K562 (cell line): ENCODE measurements around the gene GP1BB. TPM values are rescaled to one million over a fixed set of nuclear protein-coding genes. Genes with fewer than 3 reads are reported as not detected.

Experiments used
- CCNT2 ChIP-seq: IDR thresholded peaks from 2 replicates; pipeline ENCODE4 v1.6.1; 2011; ENCODE audit warnings: borderline replicate concordance, low read depth, mild to moderate bottlenecking, moderate library complexity, mixed read lengths, low read length; ENCODE audit not compliant: insufficient read length; ENCODE audit errors: extremely low read depth
- CGGBP1 ChIP-seq: fragments of 250-450 bp; sonication (Bioruptor Pico); IDR thresholded peaks from 2 replicates; pipeline ENCODE4 v1.9.0; 2021; ENCODE audit warnings: mild to moderate bottlenecking
- CTCFL ChIP-seq: IDR thresholded peaks from 2 replicates; pipeline ENCODE4 v1.6.1; 2011; ENCODE audit warnings: borderline replicate concordance, low read depth, mild to moderate bottlenecking, moderate library complexity, low read length; ENCODE audit not compliant: insufficient read depth, poor library complexity, severe bottlenecking
- DDX20 ChIP-seq: fragments of 450-650 bp; IDR thresholded peaks from 2 replicates; pipeline ENCODE4 v1.6.1; 2016; ENCODE audit warnings: missing genetic modification characterization, low read depth, mild to moderate bottlenecking, missing compliant biosample characterization, moderate library complexity
- FOSL1 ChIP-seq: fragments of 200-800 bp; sonication (Bioruptor generic); conservative IDR thresholded peaks from 2 replicates; pipeline ENCODE4 v1.6.1; 2016; ENCODE audit warnings: missing genetic modification characterization, missing compliant biosample characterization
- FOXK1 ChIP-seq: sonication (generic); formaldehyde crosslinking; IDR thresholded peaks from 2 replicates; pipeline ENCODE4 v1.8.0; 2022; ENCODE audit warnings: missing genetic modification reagents, mild to moderate bottlenecking, borderline replicate concordance
- MLLT1 ChIP-seq, 2 experiments: fragments of 450-650 bp; IDR thresholded peaks; 2 replicates each; pipeline ENCODE4 v1.6.1; 2016
- NCOA4 ChIP-seq: fragments of 450-650 bp; IDR thresholded peaks from 2 replicates; pipeline ENCODE4 v1.6.1; 2018; ENCODE audit warnings: mild to moderate bottlenecking; ENCODE audit not compliant: partially characterized antibody
- PHB ChIP-seq: fragments of 250-450 bp; sonication (Bioruptor Pico); IDR thresholded peaks from 2 replicates; pipeline ENCODE4 v1.5.0; 2021
- POLR2AphosphoS5 ChIP-seq: IDR thresholded peaks from 2 replicates; pipeline ENCODE4 v1.6.1; 2011; ENCODE audit warnings: mild to moderate bottlenecking, low read depth, low read length, moderate library complexity; ENCODE audit not compliant: control insufficient read depth, insufficient read depth
- RAD51 ChIP-seq: fragments of 450-650 bp; IDR thresholded peaks from 2 replicates; pipeline ENCODE4 v1.7.1; 2016; ENCODE audit warnings: low read depth, mild to moderate bottlenecking, borderline replicate concordance
- RB1 ChIP-seq: fragments of 450-650 bp; IDR thresholded peaks from 2 replicates; pipeline ENCODE4 v1.6.1; 2017; ENCODE audit warnings: low read depth, mild to moderate bottlenecking
- RBBP5 ChIP-seq: fragments of 200-600 bp; sonication (generic); IDR thresholded peaks from 2 replicates; pipeline ENCODE4 v1.6.1; 2012; ENCODE audit warnings: borderline replicate concordance, mild to moderate bottlenecking, low read length, control low read depth, inconsistent platforms; ENCODE audit not compliant: insufficient read depth, poor library complexity, severe bottlenecking
- RBM17 ChIP-seq: fragments of 200-400 bp; formaldehyde crosslinking; IDR thresholded peaks from 2 replicates; pipeline ENCODE4 v1.6.1; 2017; ENCODE audit warnings: low read depth, mild to moderate bottlenecking, low read length, borderline replicate concordance
- SAFB2 ChIP-seq: fragments of 200-400 bp; formaldehyde crosslinking; IDR thresholded peaks from 2 replicates; pipeline ENCODE4 v1.6.1; 2018; ENCODE audit warnings: borderline replicate concordance, low read length, low read depth, moderate library complexity; ENCODE audit not compliant: severe bottlenecking
- TAL1 ChIP-seq: fragments of 450-650 bp; IDR thresholded peaks from 2 replicates; pipeline ENCODE4 v1.6.1; 2016; ENCODE audit warnings: mild to moderate bottlenecking
- TBP ChIP-seq: optimal IDR thresholded peaks from 2 replicates; pipeline ENCODE3; 2011; ENCODE audit warnings: low read depth, low read length, improper control_type of control experiment
- TFE3 ChIP-seq: fragments of 450-650 bp; formaldehyde crosslinking; IDR thresholded peaks from 2 replicates; pipeline ENCODE4 v1.4.0; 2020; ENCODE audit warnings: mild to moderate bottlenecking, mixed read lengths
- ZNF41 ChIP-seq: fragments of 250-450 bp; sonication (Bioruptor Pico); conservative IDR thresholded peaks from 2 replicates; pipeline ENCODE4 v1.4.0; 2020; ENCODE audit warnings: mild to moderate bottlenecking
- ZNF778 ChIP-seq: fragments of 450-650 bp; formaldehyde crosslinking; IDR thresholded peaks from 2 replicates; pipeline ENCODE4 v1.4.0; 2020; ENCODE audit warnings: mild to moderate bottlenecking, moderate library complexity
- polyA plus RNA-seq, 8 experiments: library from polyadenylated mRNA; depleted of rRNA in 4 of 8; stranded (reverse) in 5 of 8; unstranded in 3 of 8; fragments of >200 nt; fragmentation: Nextera tagmentation in 2 of 8; fragmentation: Illumina TruSeq in 1 of 8; extraction: Ambion mirVana in 2 of 8; extraction: Trizol in 1 of 8; gene quantifications; 2 replicates each; pipeline versions ENCODE4 v1.2.1 to v1.2.3, GENCODE V29; 2011 to 2014; ENCODE audit warnings: inconsistent platforms in 1 of 8, missing spikeins in 1 of 8
- total RNA-seq, 7 experiments: library from RNA; depleted of rRNA in 6 of 7; stranded (reverse); fragments of >200 nt in 6 of 7; fragmentation: Illumina TruSeq in 2 of 7; extraction: Trizol in 2 of 7; gene quantifications; 2 replicates each; pipeline versions ENCODE4 v1.2.1 to v1.2.3, GENCODE V29; 2011 to 2021; ENCODE audit warnings: low replicate concordance in 1 of 7

The GP1BB gene
- total and polyA plus RNA-seq, 9 of the 15 experiments (the other 6 are each of a cell fraction or from before 2014, with no cell fraction given) = 0.69 to 162 (median 2.8) TPM

- no peak for TF ChIP-seq MLLT1 (IDR thresholded peaks at IDR 0.05)
- TF ChIP-seq CTCFL = no peak
- TF ChIP-seq RAD51 = peak; percentile 8; the same call in 1 of the 2 replicates
- no peak for TF ChIP-seq RBBP5
- TF ChIP-seq NCOA4 = peak; percentile 29
- TF ChIP-seq DDX20 (tag) = 0 out of 2 replicates have a peak, but pooled peaks have one; percentile 45
- no peak for TF ChIP-seq CCNT2
- no peak for TF ChIP-seq POLR2AphosphoS5
- TF ChIP-seq TBP = peak; percentile 51
- TF ChIP-seq RB1 = no peak
- TF ChIP-seq PHB (CRISPR knock-in tag) = no peak
- TF ChIP-seq ZNF778 = no peak
- no peak; the same call in 1 of the 2 replicates for TF ChIP-seq TAL1
- TF ChIP-seq TFE3 = no peak
- no peak for TF ChIP-seq ZNF41 (CRISPR knock-in tag)
- 0 out of 2 replicates have a peak, but pooled peaks have one; percentile 30 for TF ChIP-seq FOSL1 (tag)
- no peak for TF ChIP-seq RBM17
- TF ChIP-seq SAFB2 = no peak
- TF ChIP-seq CGGBP1 = peak; percentile 62; the same call in 1 of the 2 replicates
- TF ChIP-seq FOXK1 (CRISPR knock-in tag) = no peak
Measured at GRCh38 chr22:19691007-19691720, 32.2 kb upstream of the GP1BB start (continued).
